IMR-90 (cell line): ENCODE results near the gene SYP. TPM values are rescaled to one million over a fixed set of nuclear protein-coding genes. Genes with fewer than 3 reads are reported as not detected.

Source experiments
- ATAC-seq: fragments of 200-7000 bp; cut with Tn5 transposase; 2 replicates; pipeline ENCODE4 v1.9.1; 2020; ENCODE audit warnings: low read depth, mild to moderate bottlenecking, moderate library complexity
- BruUV-seq: library from RNA; stranded (reverse); fragments of 400-500 nt; replicated peaks from 2 replicates; lab custom pipeline; 2021; lab: Mats Ljungman, UMichigan
- CTCF ChIA-PET: fragments of 300-600 bp; formaldehyde crosslinking; extraction: SDS; loops from one replicate; lab custom pipeline; 2021; ENCODE audit warnings: antibody characterized with exemption; lab: Yijun Ruan, JAX
- POLR2A ChIA-PET: fragments of 300-600 bp; sonication (Branson Sonifier 250); formaldehyde crosslinking; loops from one replicate; lab custom pipeline; 2022; ENCODE audit warnings: antibody characterized with exemption; ENCODE audit not compliant: unreplicated experiment; lab: Charles Lee
- DNase-seq: peaks from one replicate; pipeline ENCODE4 v3.0.0; 2013
- H2AFZ ChIP-seq: replicated peaks from 2 replicates; pipeline ENCODE3; 2013; ENCODE audit warnings: low read length, mild to moderate bottlenecking; ENCODE audit not compliant: poor library complexity
- H2AK5ac ChIP-seq: 2 replicates; pipeline ENCODE4 v1.6.1; 2013; ENCODE audit warnings: low read depth, low read length, inconsistent platforms
- H2AK9ac ChIP-seq: replicated peaks from 2 replicates; pipeline ENCODE3; 2013; ENCODE audit warnings: mild to moderate bottlenecking, low read depth, low read length, moderate library complexity; ENCODE audit not compliant: poor library complexity
- H2BK120ac ChIP-seq: 2 replicates; pipeline ENCODE4 v1.6.1; 2013; ENCODE audit warnings: low read depth, low read length, inconsistent platforms
- H2BK15ac ChIP-seq: 3 replicates; pipeline ENCODE4 v1.6.1; 2013; ENCODE audit warnings: low read depth, low read length, inconsistent platforms
- H2BK20ac ChIP-seq: 2 replicates; pipeline ENCODE4 v1.6.1; 2013; ENCODE audit warnings: low read depth, mild to moderate bottlenecking, inconsistent platforms, low read length, moderate library complexity
- H2BK5ac ChIP-seq: 2 replicates; pipeline ENCODE4 v1.6.1; 2013; ENCODE audit warnings: mild to moderate bottlenecking, low read depth, low read length, inconsistent platforms; ENCODE audit not compliant: poor library complexity, severe bottlenecking
- H3K14ac ChIP-seq: replicated peaks from 2 replicates; pipeline ENCODE4 v1.6.1; 2013; ENCODE audit warnings: low read depth, low read length, inconsistent platforms
- H3K18ac ChIP-seq: 2 replicates; pipeline ENCODE4 v1.6.1; 2013; ENCODE audit warnings: low read depth, low read length, control low read depth
- H3K23ac ChIP-seq: 2 replicates; pipeline ENCODE4 v1.6.1; 2013; ENCODE audit warnings: low read depth, low read length, inconsistent platforms
- H3K27ac ChIP-seq: 2 replicates; pipeline ENCODE4 v1.5.1; 2013; ENCODE audit warnings: mild to moderate bottlenecking, control low read depth, low read length; ENCODE audit not compliant: insufficient read depth
- H3K27me3 ChIP-seq: 2 replicates; pipeline ENCODE4 v1.6.1; 2013; ENCODE audit warnings: low read length; ENCODE audit not compliant: control insufficient read depth, insufficient read depth
- H3K36me3 ChIP-seq: 2 replicates; pipeline ENCODE4 v1.6.1; 2013; ENCODE audit warnings: low read length, mixed read lengths; ENCODE audit not compliant: control insufficient read depth, insufficient read depth
- H3K4ac ChIP-seq: 2 replicates; pipeline ENCODE4 v1.6.1; 2013; ENCODE audit warnings: low read depth, low read length, inconsistent platforms
- H3K4me1 ChIP-seq: 2 replicates; pipeline ENCODE4 v1.6.1; 2013; ENCODE audit warnings: low read length, mixed read lengths; ENCODE audit not compliant: control insufficient read depth, insufficient read depth
- H3K4me2 ChIP-seq: 2 replicates; pipeline ENCODE4 v1.6.1; 2013; ENCODE audit warnings: low read depth, mild to moderate bottlenecking, control low read depth, low read length, moderate library complexity
- H3K4me3 ChIP-seq: 2 replicates; pipeline ENCODE4 v1.5.1; 2013; ENCODE audit warnings: low read depth, mild to moderate bottlenecking, control low read depth, low read length, moderate library complexity; ENCODE audit not compliant: insufficient read depth
- H3K56ac ChIP-seq: 2 replicates; pipeline ENCODE4 v1.6.1; 2013; ENCODE audit warnings: low read length, inconsistent platforms; ENCODE audit not compliant: insufficient read depth; ENCODE audit errors: extremely low read depth
- H3K79me1 ChIP-seq, 2 experiments: 2 replicates each; pipeline ENCODE4 v1.6.1; 2013; ENCODE audit warnings: low read length in 2 of 2, inconsistent platforms in 1 of 2, low read depth in 1 of 2
- H3K9ac ChIP-seq: 2 replicates; pipeline ENCODE4 v1.6.1; 2013; ENCODE audit warnings: low read depth, low read length, control low read depth
- H3K9me1 ChIP-seq: 2 replicates; pipeline ENCODE4 v1.6.1; 2013; ENCODE audit warnings: low read length, inconsistent platforms; ENCODE audit not compliant: insufficient read depth
- H3K9me3 ChIP-seq: 2 replicates; pipeline ENCODE4 v1.6.1; 2013; ENCODE audit warnings: low read length; ENCODE audit not compliant: control insufficient read depth, insufficient read depth
- H4K20me1 ChIP-seq: 2 replicates; pipeline ENCODE4 v1.6.1; 2013; ENCODE audit warnings: low read length, inconsistent platforms; ENCODE audit not compliant: insufficient read depth
- H4K5ac ChIP-seq: 2 replicates; pipeline ENCODE4 v1.6.1; 2013; ENCODE audit warnings: mild to moderate bottlenecking, low read depth, low read length, control low read depth
- H4K8ac ChIP-seq, 2 experiments: 2 replicates each; pipeline ENCODE4 v1.6.1; 2013; ENCODE audit warnings: low read depth in 2 of 2, low read length in 2 of 2, control low read depth in 1 of 2, inconsistent platforms in 1 of 2
- H4K91ac ChIP-seq: 2 replicates; pipeline ENCODE4 v1.6.1; 2013; ENCODE audit warnings: low read depth, low read length, inconsistent platforms; ENCODE audit not compliant: insufficient read depth
- CHD1 ChIP-seq: IDR thresholded peaks from 2 replicates; pipeline ENCODE4 v1.6.1; 2012; ENCODE audit warnings: low read depth, low read length, improper control_type of control experiment
- CTCF ChIP-seq: conservative IDR thresholded peaks from 2 replicates; pipeline ENCODE4 v1.5.1; 2012; ENCODE audit warnings: mild to moderate bottlenecking, low read depth, low read length, improper control_type of control experiment
- ELK1 ChIP-seq: fragments of 150-350 bp; IDR thresholded peaks from 2 replicates; pipeline ENCODE4 v1.6.1; 2016; ENCODE audit warnings: low read depth, mild to moderate bottlenecking, low read length, moderate library complexity, borderline replicate concordance
- MAFK ChIP-seq: IDR thresholded peaks from 2 replicates; pipeline ENCODE4 v1.6.1; 2012; ENCODE audit warnings: low read depth, low read length, improper control_type of control experiment
- MXI1 ChIP-seq: IDR thresholded peaks from 2 replicates; pipeline ENCODE4 v1.6.1; 2012; ENCODE audit warnings: low read depth, mild to moderate bottlenecking, low read length, moderate library complexity, borderline replicate concordance
- RAD21 ChIP-seq: IDR thresholded peaks from 2 replicates; pipeline ENCODE4 v1.6.1; 2012; ENCODE audit warnings: low read length, improper control_type of control experiment
- RCOR1 ChIP-seq: IDR thresholded peaks from 2 replicates; pipeline ENCODE4 v1.6.1; 2012; ENCODE audit warnings: mild to moderate bottlenecking, low read length, improper control_type of control experiment; ENCODE audit not compliant: insufficient replicate concordance
- SMC3 ChIP-seq: fragments of 150-350 bp; IDR thresholded peaks from 2 replicates; pipeline ENCODE4 v1.6.1; 2016; ENCODE audit warnings: low read depth, mild to moderate bottlenecking, antibody characterized with exemption, low read length, moderate library complexity
- USF2 ChIP-seq: fragments of 150-350 bp; IDR thresholded peaks from 2 replicates; pipeline ENCODE4 v1.6.1; 2017; ENCODE audit warnings: mild to moderate bottlenecking, antibody characterized with exemption, low read length, low read depth
- WGBS, 2 experiments: methylation state at CpG; one replicate each; pipeline versions ENCODE4 v1.1.5 to v1.1.7; 2013; ENCODE audit warnings: missing lambda C conversion rate in 2 of 2; ENCODE audit not compliant: insufficient read length in 1 of 2; ENCODE audit errors: extremely low coverage in 2 of 2; 5-methylcytosine and 5-hydroxymethylcytosine counted together
- dilution Hi-C: fragments of 300-500 bp; cut with HindIII; formaldehyde crosslinking; loops from one replicate; pipeline ENCODE4 v1.14.3; 2018; ENCODE audit warnings: low sequenced_read_pairs; ENCODE audit not compliant: unreplicated experiment
- in situ Hi-C: fragments of 300-500 bp; cut with MboI; formaldehyde crosslinking; loops from 3 replicates; pipeline ENCODE4 v1.14.3; 2019; ENCODE audit warnings: low sequenced_read_pairs, inconsistent platforms, mixed read lengths
- intact Hi-C: fragments of 100-400 bp; cut with micrococcal nuclease; formaldehyde crosslinking; loops from 2 replicates; pipeline ENCODE4 v1.10.0; 2022
- polyA plus RNA-seq, 3 experiments: library from polyadenylated mRNA; depleted of rRNA; stranded (reverse); fragments of >200 nt; gene quantifications; 2 replicates each; pipeline ENCODE4 v1.2.3, GENCODE V29; 2012; ENCODE audit warnings: low replicate concordance in 1 of 3
- total RNA-seq: library from RNA; depleted of rRNA; stranded (reverse); fragments of >200 nt; gene quantifications from 2 replicates; pipeline ENCODE4 v1.2.3, GENCODE V29; 2012

SYP gene
- total and polyA plus RNA-seq, 2 of the 4 experiments (the other 2 are of a cell fraction) = under 0.01 to 0.05 TPM

- H3K36me3 ChIP-seq = no peaks in the 10 kb centered on the region
- 0 out of 4 replicates have a peak overlapping the region, but pooled peaks of 1 of the 2 experiments have one; percentile 25 for H4K8ac ChIP-seq
- H2BK120ac ChIP-seq = no peak overlapping the region
- H3K4me2 ChIP-seq = no peak overlapping the region; the same call in 1 of the 2 replicates
- no peaks in the 10 kb centered on the region for H3K9me1 ChIP-seq
- H2BK5ac ChIP-seq = no peak overlapping the region
- H3K27me3 ChIP-seq = no peaks in the 10 kb centered on the region; the same call in 1 of the 2 replicates
- no peak overlapping the region for H2BK20ac ChIP-seq
- no peak overlapping the region for H2AK9ac ChIP-seq
- in situ Hi-C loops = no loop called here
- peaks cover 0 to 3% of the 10 kb centered on the region in 2 experiments; a peak in 1 of 4 replicates for H3K79me1 ChIP-seq
- H3K9ac ChIP-seq = no peak overlapping the region
- H4K5ac ChIP-seq = no peak overlapping the region
- no peak overlapping the region for H3K4ac ChIP-seq
- intact Hi-C loops = no loop called here
- H3K4me3 ChIP-seq = no peak overlapping the region
- TF ChIP-seq RAD21 (no peak), SMC3 (no peak), ELK1 (no peak), CHD1 (no peak), USF2 (no peak), MXI1 (no peak), CTCF (no peak), MAFK (no peak), RCOR1 (no peak)
- H3K23ac ChIP-seq = no peak overlapping the region
- no peaks in the 10 kb centered on the region for H4K20me1 ChIP-seq
- POLR2A ChIA-PET = no interaction called here
- BruUV-seq = no TSS peak
- no peak overlapping the region for H4K91ac ChIP-seq
- no peak for ATAC-seq
- no peaks in the 10 kb centered on the region for H3K4me1 ChIP-seq
- no peak overlapping the region for H3K18ac ChIP-seq
- H2AFZ ChIP-seq = peak overlapping the region; percentile 35
- DNase-seq = no peak
- no peak overlapping the region for H3K14ac ChIP-seq
- no peak overlapping the region for H2BK15ac ChIP-seq
- dilution Hi-C loops = no loop called here
- no peak overlapping the region for H2AK5ac ChIP-seq
- H3K9me3 ChIP-seq = peaks cover 3% of the 10 kb centered on the region; the same call in 1 of the 2 replicates
- no peak overlapping the region for H3K27ac ChIP-seq
- no peak overlapping the region for H3K56ac ChIP-seq
- WGBS, 2 experiments = 55% methylated on average over 15 of the region's 56 CpGs; no CpG with 5 or more reads in 1 of the 2 experiments
- CTCF ChIA-PET = no interaction called here
Measured at GRCh38 chrX:49233887-49234555, 34.0 kb upstream of the SYP start.
